Activated B cell treated with CpG ODN at 0.5 μM for 24 hours (primary cell): ENCODE results near the gene SNRNP40. TPM values are rescaled to one million over a fixed set of nuclear protein-coding genes. Genes with fewer than 3 reads are reported as not detected.

Experiments
- ATAC-seq: fragments of 200-7000 bp; cut with Tn5 transposase; one replicate; pipeline ENCODE4 v1.10.0; 2021; ENCODE audit warnings: low read depth, mild to moderate bottlenecking, moderate library complexity
- CTCF ChIA-PET: fragments of 350-600 bp; sonication (Branson Sonifier 250); formaldehyde crosslinking; loops from one replicate; lab custom pipeline; 2021; ENCODE audit warnings: antibody characterized with exemption; lab: Charles Lee
- POLR2A ChIA-PET: fragments of 350-600 bp; sonication (Branson Sonifier 250); formaldehyde crosslinking; loops from one replicate; lab custom pipeline; 2021; ENCODE audit warnings: antibody characterized with exemption; lab: Charles Lee
- DNase-seq: peaks from one replicate; pipeline ENCODE4 v3.0.0; 2022
- H3K27ac Mint-ChIP-seq: one replicate; pipeline ENCODE4 v1.8.0; 2020; ENCODE audit warnings: mixed read lengths
- H3K27me3 Mint-ChIP-seq: one replicate; pipeline ENCODE4 v1.8.0; 2021; ENCODE audit warnings: mixed read lengths
- H3K36me3 Mint-ChIP-seq: one replicate; pipeline ENCODE4 v1.8.0; 2021; ENCODE audit warnings: low read depth, mixed read lengths
- H3K4me1 Mint-ChIP-seq: one replicate; pipeline ENCODE4 v1.8.0; 2021; ENCODE audit warnings: mixed read lengths
- H3K4me3 Mint-ChIP-seq: one replicate; pipeline ENCODE4 v1.8.0; 2020; ENCODE audit warnings: mild to moderate bottlenecking, mixed read lengths
- H3K9me3 Mint-ChIP-seq: one replicate; pipeline ENCODE4 v1.8.0; 2020; ENCODE audit warnings: mixed read lengths
- CTCF ChIP-seq: fragments of 200-600 bp; IDR thresholded peaks from one replicate; pipeline ENCODE4 v1.8.0; 2022; ENCODE audit warnings: antibody characterized with exemption, mild to moderate bottlenecking
- intact Hi-C: fragments of 100-400 bp; cut with micrococcal nuclease; formaldehyde crosslinking; loops from one replicate; pipeline ENCODE4 v1.15.1; 2024
- total RNA-seq: library from RNA; stranded (reverse); gene quantifications from 2 replicates; pipeline ENCODE4 v1.2.3, GENCODE V29; 2022

SNRNP40 gene
- total RNA-seq, 1 donor from 2014 or later: 85.1 TPM

DNA sequence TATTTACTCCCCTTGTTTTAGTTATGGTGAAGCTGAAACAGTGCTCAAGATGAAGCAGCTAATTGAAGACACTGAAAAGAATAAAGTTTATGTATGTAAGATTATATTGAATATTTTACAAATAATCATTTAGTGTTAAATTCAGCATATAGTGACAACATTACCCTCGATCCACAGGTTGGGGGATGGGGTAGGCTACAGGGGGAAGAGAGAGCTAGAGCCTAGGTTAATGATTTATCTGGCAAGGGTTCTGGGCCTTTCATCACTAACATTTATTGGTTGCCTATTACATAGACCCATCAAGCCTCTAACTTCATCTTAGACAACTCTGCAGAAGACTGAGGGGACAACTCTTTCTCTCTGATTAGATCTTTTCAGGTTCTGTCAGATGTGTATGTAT, 21.6 kb upstream of the SNRNP40 start:
- POLR2A ChIA-PET: no interaction called here
- CTCF ChIA-PET: no interaction called here
- H3K36me3 Mint-ChIP-seq: peaks cover 78% of the 10 kb centered on the region
- DNase-seq (no peak), ATAC-seq (no peak)
- H3K4me1 Mint-ChIP-seq: no peaks in the 10 kb centered on the region
- H3K4me3 Mint-ChIP-seq: no peak overlapping the region
- no peak overlapping the region for H3K27ac Mint-ChIP-seq
- no peaks in the 10 kb centered on the region for H3K27me3 Mint-ChIP-seq
- intact Hi-C loops: no loop called here
- no peak for TF ChIP-seq CTCF
- no peaks in the 10 kb centered on the region for H3K9me3 Mint-ChIP-seq

GRCh38 chr1:31315902-31316301, 19.3 kb upstream of the SNRNP40 start:
- no peak overlapping the region for H3K4me3 Mint-ChIP-seq

GRCh38 chr1:31310198-31310597, 13.6 kb upstream of the SNRNP40 start:
- intact Hi-C loops: no loop called here
- Mint-ChIP-seq H3K4me3 (no peak overlapping the region), H3K4me1 (no peaks in the 10 kb centered on the region), H3K36me3 (peaks cover 64% of the 10 kb centered on the region), H3K27ac (no peak overlapping the region), H3K27me3 (no peaks in the 10 kb centered on the region), H3K9me3 (no peaks in the 10 kb centered on the region)
- TF ChIP-seq CTCF: no peak
- POLR2A ChIA-PET: no interaction called here
- ATAC-seq (no peak), DNase-seq (no peak)
- CTCF ChIA-PET: no interaction called here

More at GRCh38 chr1:31315902-31316301, 19.3 kb upstream of the SNRNP40 start:
- POLR2A ChIA-PET: no interaction called here
- H3K27me3 Mint-ChIP-seq: no peaks in the 10 kb centered on the region
- no peak for ATAC-seq
- no peak overlapping the region for H3K27ac Mint-ChIP-seq
- no peaks in the 10 kb centered on the region for H3K9me3 Mint-ChIP-seq
- CTCF ChIA-PET: no interaction called here
- H3K36me3 Mint-ChIP-seq: peaks cover 78% of the 10 kb centered on the region
- TF ChIP-seq CTCF: no peak
- no peaks in the 10 kb centered on the region for H3K4me1 Mint-ChIP-seq
- intact Hi-C loops: no loop called here
- DNase-seq: no peak

- no peak for ATAC-seq
- Mint-ChIP-seq H3K4me3 (no peak overlapping the region), H3K36me3 (peaks cover 48% of the 10 kb centered on the region), H3K27me3 (no peaks in the 10 kb centered on the region), H3K9me3 (no peaks in the 10 kb centered on the region), H3K27ac (no peak overlapping the region), H3K4me1 (peaks cover 2% of the 10 kb centered on the region)
- ChIA-PET CTCF (no interaction called here), POLR2A (no interaction called here)
- TF ChIP-seq CTCF: no peak
- DNase-seq: no peak
- intact Hi-C loops: no loop called here
These were observed 11.4 kb upstream of the SNRNP40 start for GRCh38 chr1:31308036-31308435.

DNA sequence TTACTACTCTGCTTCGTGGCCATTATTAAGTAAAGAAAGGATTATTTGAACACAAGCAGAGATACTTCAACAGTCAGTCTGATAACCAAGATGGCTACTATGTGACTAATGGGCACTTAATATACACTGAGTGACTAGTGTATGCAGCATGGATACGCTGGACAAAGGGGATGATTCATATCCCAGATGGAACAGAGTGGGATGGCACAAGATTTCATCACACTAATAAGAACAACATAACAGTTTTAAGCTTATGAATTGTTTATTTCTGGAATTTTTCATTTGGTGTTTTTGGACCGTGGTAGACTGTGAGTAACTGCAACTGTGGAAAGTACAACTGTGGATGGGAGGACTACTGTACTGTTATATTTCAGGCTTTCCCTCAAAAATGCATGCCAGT, 9.7 kb upstream of the SNRNP40 start:
- CTCF ChIA-PET: no interaction called here
- H3K4me3 Mint-ChIP-seq: no peak overlapping the region
- H3K27me3 Mint-ChIP-seq: no peaks in the 10 kb centered on the region
- H3K27ac Mint-ChIP-seq: no peak overlapping the region
- H3K4me1 Mint-ChIP-seq: peaks cover 2% of the 10 kb centered on the region
- peaks cover 34% of the 10 kb centered on the region for H3K36me3 Mint-ChIP-seq
- intact Hi-C loops: no loop called here
- ATAC-seq: no peak
- TF ChIP-seq CTCF: no peak
- no peak for DNase-seq
- H3K9me3 Mint-ChIP-seq: no peaks in the 10 kb centered on the region
- POLR2A ChIA-PET: no interaction called here
